Panc1 (cell line): ENCODE data around the gene S100P. TPM values are rescaled to one million over a fixed set of nuclear protein-coding genes. Genes with fewer than 3 reads are reported as not detected.

ENCODE experiments used
- ATAC-seq: fragments of 200-7000 bp; cut with Tn5 transposase; 2 replicates; pipeline ENCODE4 v1.9.1; 2020; ENCODE audit warnings: mild to moderate bottlenecking, moderate library complexity
- BruUV-seq: library from RNA; stranded (reverse); fragments of 400-500 nt; replicated peaks from 2 replicates; lab custom pipeline; 2021; lab: Mats Ljungman, UMichigan
- CTCF ChIA-PET: fragments of 300-600 bp; sonication (Branson Sonifier 250); formaldehyde crosslinking; loops from one replicate; lab custom pipeline; 2022; ENCODE audit warnings: antibody characterized with exemption; lab: Charles Lee
- POLR2A ChIA-PET: fragments of 300-600 bp; sonication (Branson Sonifier 250); formaldehyde crosslinking; loops from one replicate; lab custom pipeline; 2022; ENCODE audit warnings: antibody characterized with exemption; lab: Charles Lee
- DNase-seq: peaks from one replicate; pipeline ENCODE4 v3.0.0-alpha.2; 2010; ENCODE audit warnings: low read depth, low spot score
- H3K27ac ChIP-seq: 2 replicates; pipeline ENCODE4 v1.5.1; 2011; ENCODE audit warnings: mild to moderate bottlenecking, low read length, inconsistent platforms
- H3K27me3 ChIP-seq: fragments of 200-500 bp; sonication (Bioruptor generic); 2 replicates; pipeline ENCODE4 v1.6.0; 2014; ENCODE audit warnings: low read length, inconsistent platforms; ENCODE audit not compliant: control insufficient read depth, insufficient read depth
- H3K36me3 ChIP-seq: fragments of 200-500 bp; sonication (Bioruptor generic); 2 replicates; pipeline ENCODE4 v1.5.1; 2014; ENCODE audit warnings: inconsistent platforms, mild to moderate bottlenecking, low read length, moderate library complexity; ENCODE audit not compliant: control insufficient read depth, insufficient read depth
- H3K4me1 ChIP-seq: 2 replicates; pipeline ENCODE4 v1.5.1; 2011; ENCODE audit warnings: inconsistent platforms, mild to moderate bottlenecking, low read length, moderate library complexity; ENCODE audit not compliant: control insufficient read depth, insufficient read depth
- H3K4me3 ChIP-seq, 2 experiments: 2 replicates each; pipeline ENCODE4 v1.5.1; 2011 to 2012; ENCODE audit warnings: low read depth in 2 of 2, low read length in 2 of 2, mild to moderate bottlenecking in 2 of 2, inconsistent platforms in 1 of 2, moderate library complexity in 1 of 2
- H3K9me3 ChIP-seq: fragments of 200-500 bp; sonication (Bioruptor generic); 2 replicates; pipeline ENCODE4 v1.5.1; 2014; ENCODE audit warnings: low read depth, mild to moderate bottlenecking, inconsistent platforms, low read length, moderate library complexity; ENCODE audit not compliant: control insufficient read depth, insufficient read depth
- POLR2AphosphoS5 ChIP-seq: IDR thresholded peaks from 2 replicates; pipeline ENCODE4 v1.6.1; 2012; ENCODE audit warnings: mild to moderate bottlenecking, low read depth, low read length, moderate library complexity
- SIN3A ChIP-seq: IDR thresholded peaks from 2 replicates; pipeline ENCODE4 v1.6.1; 2012; ENCODE audit warnings: low read depth, mild to moderate bottlenecking, low read length, moderate library complexity, borderline replicate concordance; ENCODE audit not compliant: insufficient read depth
- TCF7L2 ChIP-seq: IDR thresholded peaks from 2 replicates; pipeline ENCODE4 v1.6.1; 2011; ENCODE audit warnings: mild to moderate bottlenecking, low read depth, low read length, inconsistent platforms
- in situ Hi-C: cut with HindIII; loops from 2 replicates; pipeline ENCODE4 v1.10.0; 2016; ENCODE audit warnings: low sequenced_read_pairs, low pct_unique_long_range_greater_than_20kb
- intact Hi-C: fragments of 100-400 bp; cut with micrococcal nuclease; formaldehyde crosslinking; loops from one replicate; pipeline ENCODE4 v1.10.0; 2022; ENCODE audit not compliant: unreplicated experiment
- total RNA-seq: library from RNA; stranded (reverse); gene quantifications from one replicate; pipeline ENCODE4 v1.2.1, GENCODE V29; 2021; ENCODE audit not compliant: unreplicated experiment
- TF ChIP-seq, protein P1 (sequence below): fragments of 450-650 bp; IDR thresholded peaks from 2 replicates; pipeline ENCODE4 v1.5.1; 2017; ENCODE audit warnings: mild to moderate bottlenecking
- TF ChIP-seq, protein P2 (sequence below), 2 experiments: IDR thresholded peaks; 2 replicates each; pipeline ENCODE4 v1.6.1; 2011 to 2012; ENCODE audit warnings: low read depth in 2 of 2, control low read depth in 1 of 2, low read length in 1 of 2, mild to moderate bottlenecking in 1 of 2, moderate library complexity in 1 of 2; ENCODE audit not compliant: insufficient read depth in 1 of 2

The S100P gene
- total RNA-seq, 1 experiment from 2014 or later, result 2.3 TPM

DNA sequence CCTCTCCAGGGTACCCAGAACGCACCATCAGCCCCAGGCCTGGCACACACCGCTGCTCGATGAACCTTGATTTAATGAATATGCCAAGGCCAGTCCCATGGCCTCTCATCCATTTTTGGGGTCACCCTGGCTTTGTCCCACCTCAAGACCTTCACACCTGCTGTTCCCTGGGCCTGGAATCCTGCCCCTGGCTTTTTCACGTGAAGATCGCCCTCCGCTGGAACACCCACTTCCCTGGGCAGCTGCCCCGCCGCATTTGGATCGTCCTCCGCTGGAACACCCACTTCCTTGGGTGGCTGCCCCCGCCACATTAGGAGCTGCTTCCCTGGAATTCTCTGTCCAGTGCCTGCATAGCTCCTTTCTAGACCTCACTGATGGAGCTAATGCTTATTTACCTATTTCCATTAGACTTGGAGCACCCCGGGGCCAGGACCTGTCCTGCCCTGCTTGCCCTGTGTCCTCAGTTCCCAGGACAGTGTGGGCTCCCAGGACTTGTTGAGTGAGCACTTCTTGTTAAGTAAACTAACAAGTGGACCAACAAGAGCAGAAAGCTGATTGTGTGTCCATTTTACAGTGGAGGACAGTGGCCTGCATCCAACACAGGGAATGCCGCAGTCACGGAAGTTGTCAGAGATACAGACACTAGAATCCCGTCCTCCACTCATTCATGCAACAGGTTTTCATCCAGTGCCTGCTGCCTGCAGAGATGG lies 34.8 kb downstream of the S100P start:
- in situ Hi-C loops (no loop called here), intact Hi-C loops (no loop called here)
- ChIA-PET POLR2A (interaction anchor here (0.6 kb wide), 1 partner anchor 11 kb away, joined by 4 read pairs; no protein-coding TSS in a partner anchor), CTCF (interaction anchor here (0.5 kb wide), 1 partner anchor 8 kb away, joined by 3 read pairs; no protein-coding TSS in a partner anchor)
- Histone ChIP-seq H3K4me3 (no peak overlapping the region), H3K27me3 (no peaks in the 10 kb centered on the region), H3K9me3 (no peaks in the 10 kb centered on the region), H3K27ac (no peak overlapping the region), H3K4me1 (no peaks in the 10 kb centered on the region; the same call in 1 of the 2 replicates), H3K36me3 (no peaks in the 10 kb centered on the region)
- DNase-seq (no peak), ATAC-seq (no peak)
- no TSS peak for BruUV-seq
- TF ChIP-seq TCF7L2 (no peak), SIN3A (no peak), POLR2AphosphoS5 (no peak)
- TF ChIP-seq, protein P1, sequence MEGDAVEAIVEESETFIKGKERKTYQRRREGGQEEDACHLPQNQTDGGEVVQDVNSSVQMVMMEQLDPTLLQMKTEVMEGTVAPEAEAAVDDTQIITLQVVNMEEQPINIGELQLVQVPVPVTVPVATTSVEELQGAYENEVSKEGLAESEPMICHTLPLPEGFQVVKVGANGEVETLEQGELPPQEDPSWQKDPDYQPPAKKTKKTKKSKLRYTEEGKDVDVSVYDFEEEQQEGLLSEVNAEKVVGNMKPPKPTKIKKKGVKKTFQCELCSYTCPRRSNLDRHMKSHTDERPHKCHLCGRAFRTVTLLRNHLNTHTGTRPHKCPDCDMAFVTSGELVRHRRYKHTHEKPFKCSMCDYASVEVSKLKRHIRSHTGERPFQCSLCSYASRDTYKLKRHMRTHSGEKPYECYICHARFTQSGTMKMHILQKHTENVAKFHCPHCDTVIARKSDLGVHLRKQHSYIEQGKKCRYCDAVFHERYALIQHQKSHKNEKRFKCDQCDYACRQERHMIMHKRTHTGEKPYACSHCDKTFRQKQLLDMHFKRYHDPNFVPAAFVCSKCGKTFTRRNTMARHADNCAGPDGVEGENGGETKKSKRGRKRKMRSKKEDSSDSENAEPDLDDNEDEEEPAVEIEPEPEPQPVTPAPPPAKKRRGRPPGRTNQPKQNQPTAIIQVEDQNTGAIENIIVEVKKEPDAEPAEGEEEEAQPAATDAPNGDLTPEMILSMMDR, result no peak
- TF ChIP-seq, protein P2, sequence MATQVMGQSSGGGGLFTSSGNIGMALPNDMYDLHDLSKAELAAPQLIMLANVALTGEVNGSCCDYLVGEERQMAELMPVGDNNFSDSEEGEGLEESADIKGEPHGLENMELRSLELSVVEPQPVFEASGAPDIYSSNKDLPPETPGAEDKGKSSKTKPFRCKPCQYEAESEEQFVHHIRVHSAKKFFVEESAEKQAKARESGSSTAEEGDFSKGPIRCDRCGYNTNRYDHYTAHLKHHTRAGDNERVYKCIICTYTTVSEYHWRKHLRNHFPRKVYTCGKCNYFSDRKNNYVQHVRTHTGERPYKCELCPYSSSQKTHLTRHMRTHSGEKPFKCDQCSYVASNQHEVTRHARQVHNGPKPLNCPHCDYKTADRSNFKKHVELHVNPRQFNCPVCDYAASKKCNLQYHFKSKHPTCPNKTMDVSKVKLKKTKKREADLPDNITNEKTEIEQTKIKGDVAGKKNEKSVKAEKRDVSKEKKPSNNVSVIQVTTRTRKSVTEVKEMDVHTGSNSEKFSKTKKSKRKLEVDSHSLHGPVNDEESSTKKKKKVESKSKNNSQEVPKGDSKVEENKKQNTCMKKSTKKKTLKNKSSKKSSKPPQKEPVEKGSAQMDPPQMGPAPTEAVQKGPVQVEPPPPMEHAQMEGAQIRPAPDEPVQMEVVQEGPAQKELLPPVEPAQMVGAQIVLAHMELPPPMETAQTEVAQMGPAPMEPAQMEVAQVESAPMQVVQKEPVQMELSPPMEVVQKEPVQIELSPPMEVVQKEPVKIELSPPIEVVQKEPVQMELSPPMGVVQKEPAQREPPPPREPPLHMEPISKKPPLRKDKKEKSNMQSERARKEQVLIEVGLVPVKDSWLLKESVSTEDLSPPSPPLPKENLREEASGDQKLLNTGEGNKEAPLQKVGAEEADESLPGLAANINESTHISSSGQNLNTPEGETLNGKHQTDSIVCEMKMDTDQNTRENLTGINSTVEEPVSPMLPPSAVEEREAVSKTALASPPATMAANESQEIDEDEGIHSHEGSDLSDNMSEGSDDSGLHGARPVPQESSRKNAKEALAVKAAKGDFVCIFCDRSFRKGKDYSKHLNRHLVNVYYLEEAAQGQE (IDR thresholded peaks at IDR 0.05; ENCODE audit: insufficient read depth in 1 of 2, low read depth in 2 of 2, low read length in 1 of 2), result no peak

DNA sequence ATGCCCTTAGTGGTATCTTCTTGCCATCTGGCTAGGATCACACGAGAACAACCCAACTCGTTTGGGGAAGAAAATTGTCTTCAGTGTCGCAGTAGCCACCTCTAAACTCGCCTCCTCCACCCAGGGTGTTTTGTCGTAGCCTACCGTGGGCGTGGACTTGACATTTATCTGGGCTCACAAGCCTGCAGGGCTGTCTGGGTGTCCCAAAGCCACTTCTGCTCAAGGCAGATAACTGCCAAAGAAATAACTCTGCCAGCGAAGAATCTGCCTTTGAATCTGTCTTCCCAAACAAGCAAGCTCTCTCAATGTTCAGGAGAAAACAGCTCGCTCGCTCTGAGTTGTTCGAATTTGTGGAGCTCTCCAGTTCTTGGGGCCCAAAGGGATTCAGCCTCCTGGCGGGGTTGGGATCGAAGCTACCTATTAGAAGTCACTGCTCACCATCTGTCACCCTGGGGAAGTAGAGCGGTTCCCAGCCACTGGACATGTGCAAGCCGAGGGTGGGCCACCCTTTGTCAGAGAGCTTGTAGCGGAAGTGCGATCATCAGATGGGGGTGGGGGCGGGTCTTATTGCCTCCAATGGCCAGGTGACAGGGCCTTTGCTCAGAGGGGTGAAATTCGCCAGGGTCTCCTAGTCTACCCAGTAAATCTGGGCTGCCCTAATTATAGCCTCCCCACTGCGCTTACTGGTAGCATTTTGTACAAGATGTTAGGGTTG lies 37.1 kb downstream of the S100P start:
- no peaks in the 10 kb centered on the region; the same call in 1 of the 2 replicates for H3K4me1 ChIP-seq
- BruUV-seq, result no TSS peak
- no peak overlapping the region for H3K4me3 ChIP-seq
- CTCF ChIA-PET, result no interaction called here
- no peaks in the 10 kb centered on the region for H3K27me3 ChIP-seq
- in situ Hi-C loops (no loop called here), intact Hi-C loops (no loop called here)
- H3K27ac ChIP-seq, result no peak overlapping the region
- POLR2A ChIA-PET, result interaction anchor here (0.7 kb wide), 1 partner anchor 169 kb away, joined by 11 read pairs; no protein-coding TSS in a partner anchor
- DNase-seq (no peak), ATAC-seq (no peak; the same call in 1 of the 2 replicates)
- TF ChIP-seq, protein P1, result no peak
- no peak for TF ChIP-seq POLR2AphosphoS5
- TF ChIP-seq, protein P2 (IDR thresholded peaks at IDR 0.05; ENCODE audit: insufficient read depth in 1 of 2, low read depth in 2 of 2, low read length in 1 of 2), result no peak
- TF ChIP-seq SIN3A, result no peak
- TF ChIP-seq TCF7L2, result no peak
- H3K36me3 ChIP-seq, result no peaks in the 10 kb centered on the region
- H3K9me3 ChIP-seq, result no peaks in the 10 kb centered on the region
